Suprapubic skin (tissue), 4 donors: Measurements from ENCODE around the gene CLCN6.

Source experiments
- EP300 ChIP-seq: sonication (generic); formaldehyde crosslinking; IDR thresholded peaks from one replicate; pipeline ENCODE4 v1.6.1; 2017; ENCODE audit warnings: antibody characterized with exemption
- POLR2A ChIP-seq, 2 donors: fragments of 450-650 bp; IDR thresholded peaks; one replicate each; pipeline ENCODE4 v1.6.1; 2017; ENCODE audit warnings: antibody characterized with exemption in 2 of 2, mild to moderate bottlenecking in 2 of 2, moderate library complexity in 2 of 2
- POLR2AphosphoS5 ChIP-seq, 3 donors: sonication (generic); formaldehyde crosslinking; IDR thresholded peaks; one replicate each; pipeline ENCODE4 v1.6.1; 2017; ENCODE audit warnings: antibody characterized with exemption in 3 of 3
- TF ChIP-seq, protein P1 (sequence below), 2 donors: fragments of 200-600 bp in 1 of 2; fragments of 450-650 bp in 1 of 2; sonication (generic) in 1 of 2; IDR thresholded peaks; one replicate each; pipeline ENCODE4 v1.5.1; 2016 to 2019; ENCODE audit warnings: antibody characterized with exemption in 2 of 2, mild to moderate bottlenecking in 1 of 2, moderate library complexity in 1 of 2

DNA sequence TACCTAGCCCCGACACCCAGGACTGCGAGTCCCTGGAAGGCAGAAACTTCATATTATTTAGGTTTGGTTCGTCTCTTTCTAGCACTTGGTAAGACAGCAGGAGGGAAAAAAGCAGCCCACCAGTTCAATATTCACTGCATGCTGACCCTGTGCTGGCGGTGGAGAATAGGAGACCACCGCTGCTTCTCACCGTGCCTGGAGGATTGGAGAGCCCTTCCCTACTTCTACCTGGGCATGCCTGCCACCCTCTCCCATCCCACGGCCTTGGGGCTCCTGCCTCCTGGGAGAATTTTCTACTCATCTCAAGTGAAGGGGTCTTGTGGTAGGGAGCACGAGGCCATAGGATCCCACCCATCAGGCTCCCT lies 5.6 kb upstream of the CLCN6 start:
- TF ChIP-seq, protein P1, sequence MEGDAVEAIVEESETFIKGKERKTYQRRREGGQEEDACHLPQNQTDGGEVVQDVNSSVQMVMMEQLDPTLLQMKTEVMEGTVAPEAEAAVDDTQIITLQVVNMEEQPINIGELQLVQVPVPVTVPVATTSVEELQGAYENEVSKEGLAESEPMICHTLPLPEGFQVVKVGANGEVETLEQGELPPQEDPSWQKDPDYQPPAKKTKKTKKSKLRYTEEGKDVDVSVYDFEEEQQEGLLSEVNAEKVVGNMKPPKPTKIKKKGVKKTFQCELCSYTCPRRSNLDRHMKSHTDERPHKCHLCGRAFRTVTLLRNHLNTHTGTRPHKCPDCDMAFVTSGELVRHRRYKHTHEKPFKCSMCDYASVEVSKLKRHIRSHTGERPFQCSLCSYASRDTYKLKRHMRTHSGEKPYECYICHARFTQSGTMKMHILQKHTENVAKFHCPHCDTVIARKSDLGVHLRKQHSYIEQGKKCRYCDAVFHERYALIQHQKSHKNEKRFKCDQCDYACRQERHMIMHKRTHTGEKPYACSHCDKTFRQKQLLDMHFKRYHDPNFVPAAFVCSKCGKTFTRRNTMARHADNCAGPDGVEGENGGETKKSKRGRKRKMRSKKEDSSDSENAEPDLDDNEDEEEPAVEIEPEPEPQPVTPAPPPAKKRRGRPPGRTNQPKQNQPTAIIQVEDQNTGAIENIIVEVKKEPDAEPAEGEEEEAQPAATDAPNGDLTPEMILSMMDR (IDR thresholded peaks at IDR 0.05) = no peak
- TF ChIP-seq POLR2A (IDR thresholded peaks at IDR 0.05) (no peak), POLR2AphosphoS5 (IDR thresholded peaks at IDR 0.05) (no peak), EP300 (no peak)
